DMS 273 (cell line): ENCODE data around the gene PFN3.
"Not testable (repeated sequence)": the region's sequence is repeated elsewhere in the genome, so short reads cannot be mapped to it uniquely, and the experiment has no call there.

Experiments
- DNase-seq: peaks from one replicate; lab custom pipeline; 2025; ENCODE audit not compliant: unreplicated experiment; lab: John Stamatoyannopoulos, UW

Gene PFN3

DNA sequence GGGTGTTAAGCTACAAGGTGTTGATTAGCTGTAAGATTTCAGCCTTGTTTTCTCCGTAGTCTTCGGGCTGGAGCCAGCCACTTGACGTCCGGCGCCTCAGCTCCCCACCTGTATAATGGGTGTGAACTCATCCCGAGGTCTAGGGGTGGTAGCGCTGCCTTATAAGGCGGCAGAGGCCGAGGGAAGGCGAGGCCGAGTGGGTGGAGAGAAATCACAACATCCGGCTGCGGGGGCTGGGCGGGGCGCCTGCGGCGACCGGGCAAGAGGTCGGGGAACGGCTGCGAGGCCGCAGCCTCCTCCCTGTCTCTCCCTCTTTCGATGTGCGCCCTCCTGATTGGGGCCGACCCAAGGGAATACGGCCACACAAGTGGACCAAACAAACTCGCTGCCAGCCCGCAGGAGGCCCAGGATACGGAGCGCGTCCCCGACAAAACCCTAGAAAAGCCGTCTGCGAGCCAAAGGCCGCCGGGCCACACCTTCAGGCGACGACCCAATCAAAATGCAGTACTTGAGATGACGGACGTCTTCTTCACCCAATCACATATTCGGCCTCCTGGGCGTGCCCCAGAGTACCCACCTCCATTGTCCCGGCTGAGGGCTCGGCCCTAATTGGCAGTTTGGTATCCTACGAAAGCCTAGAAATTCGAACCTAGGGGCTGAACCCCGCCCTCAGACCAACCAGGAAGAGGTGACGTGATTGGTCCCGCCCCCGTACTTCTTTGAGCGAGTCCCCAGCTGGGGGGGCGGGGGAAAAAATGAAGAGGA lies 25.5 kb upstream of the PFN3 start:
- peak; percentile 100 for DNase-seq

DNA sequence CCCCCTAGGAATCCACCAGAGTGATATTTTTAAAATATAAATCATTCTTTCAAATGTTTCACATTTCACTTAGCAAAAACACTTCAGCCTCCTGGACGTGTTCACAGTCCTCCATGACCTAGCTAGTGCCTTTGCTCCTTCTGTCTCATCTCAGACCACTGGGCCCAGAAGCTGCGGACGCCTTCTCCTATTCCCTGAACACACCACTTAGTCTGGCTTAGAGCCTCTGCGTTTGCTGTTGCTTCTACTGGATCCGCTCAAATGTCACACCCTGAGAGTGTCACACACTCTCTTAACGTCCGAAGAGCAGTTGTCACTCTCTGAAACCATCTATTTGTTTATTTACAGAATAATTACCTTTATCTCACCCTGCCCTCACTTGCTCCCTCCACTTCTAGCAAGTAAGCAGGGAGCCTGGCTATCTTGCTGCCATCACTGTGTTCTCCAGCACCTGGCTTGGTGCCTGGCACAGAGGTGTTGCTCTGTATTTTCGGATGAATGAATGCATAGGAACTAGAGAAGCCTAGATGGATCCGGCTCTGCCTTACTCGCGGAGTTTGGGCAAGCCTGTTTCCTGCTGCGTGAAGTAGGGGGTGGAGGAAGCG lies 24.8 kb upstream of the PFN3 start:
- DNase-seq, result no peak

DNA sequence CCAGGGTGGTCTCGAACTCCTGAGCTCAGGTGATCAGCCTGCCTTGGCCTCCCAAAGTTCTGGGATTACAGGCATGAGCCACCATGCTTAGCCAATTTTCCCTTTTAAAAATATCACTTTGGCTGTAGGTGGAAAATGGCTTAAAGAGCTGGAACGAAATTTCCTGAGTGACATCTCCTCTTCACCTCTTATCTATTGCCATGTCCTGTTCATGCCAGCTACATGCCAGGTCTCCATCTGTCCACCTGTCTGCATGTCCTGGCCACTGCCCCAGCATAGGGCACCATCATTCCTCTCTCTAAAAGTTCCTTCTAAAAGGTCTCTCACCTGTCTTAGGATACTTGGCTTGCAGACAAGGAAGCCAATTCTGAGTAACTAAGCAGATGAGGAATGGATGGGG lies 23.2 kb upstream of the PFN3 start:
- no peak for DNase-seq

DNA sequence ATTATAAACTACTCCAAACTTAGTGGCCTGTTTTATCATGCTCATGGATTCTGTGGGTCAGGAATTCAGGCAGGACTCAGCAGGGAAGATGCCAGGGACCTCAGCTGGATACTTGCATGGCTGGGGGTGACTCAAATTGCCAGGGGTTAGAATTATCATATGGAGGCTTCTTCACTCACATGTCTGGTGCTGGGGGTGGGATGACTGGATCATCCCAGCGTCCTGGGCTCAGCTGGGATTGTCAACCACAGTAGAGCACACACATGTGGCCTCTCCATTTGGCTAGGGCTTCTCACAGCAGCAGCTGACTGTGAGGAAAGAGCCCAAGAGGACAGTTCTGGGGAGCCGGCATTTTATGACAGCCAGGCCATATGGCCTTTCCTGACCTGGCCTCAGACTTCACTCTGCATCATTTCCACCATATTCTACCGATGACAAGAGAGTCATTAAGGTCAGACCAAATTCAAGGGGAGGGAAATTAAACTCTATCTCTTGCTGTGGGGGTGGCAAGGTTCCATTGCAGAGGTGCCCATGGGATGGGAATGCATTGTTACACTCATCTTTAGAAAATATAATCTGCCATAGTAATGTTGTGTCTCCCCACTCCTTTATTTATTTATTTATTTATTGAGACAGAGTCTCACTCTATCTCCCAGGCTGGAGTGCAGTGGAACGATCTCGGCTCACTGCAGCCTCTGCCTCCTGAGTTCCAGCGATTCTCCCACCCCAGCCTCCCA lies 20.8 kb upstream of the PFN3 start:
- DNase-seq, result no peak

DNA sequence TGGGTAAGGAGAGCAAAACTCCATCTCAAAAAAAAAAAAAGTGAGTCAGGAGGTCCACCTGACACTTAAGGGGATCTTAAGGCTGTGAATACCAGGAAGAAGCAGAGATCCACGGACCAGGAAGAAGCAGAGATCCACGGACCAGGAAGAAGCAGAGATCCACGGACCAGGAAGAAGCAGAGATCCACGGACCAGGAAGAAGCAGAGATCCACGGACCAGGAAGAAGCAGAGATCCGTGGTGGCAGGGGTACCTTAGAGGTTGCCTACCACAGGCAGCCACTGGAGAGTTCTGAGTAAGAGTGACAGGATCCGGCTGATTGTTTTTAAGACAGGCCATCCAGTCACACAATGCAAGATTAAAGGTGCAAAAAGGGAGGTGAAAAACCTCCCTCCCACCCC lies 20.0 kb upstream of the PFN3 start:
- not testable (repeated sequence) for DNase-seq

DNA sequence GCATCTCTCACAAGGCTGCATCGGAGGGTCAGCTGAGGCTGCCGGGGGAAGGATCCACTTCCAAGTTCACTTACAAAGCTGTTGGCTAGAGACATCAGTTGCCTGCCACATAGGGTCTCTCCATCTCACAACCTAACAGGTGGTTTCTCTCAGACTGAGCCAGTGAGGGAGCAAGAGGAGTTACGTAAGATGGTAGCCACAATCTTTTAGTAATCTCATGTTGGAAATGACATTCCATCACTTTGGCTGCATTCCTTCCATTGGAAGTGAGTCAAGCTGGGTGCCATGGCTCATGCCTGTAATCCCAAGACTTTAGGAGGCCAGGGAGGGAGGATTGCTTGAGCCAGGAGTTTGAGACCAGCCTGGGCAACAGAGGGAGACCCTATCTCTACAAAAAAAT lies 18.6 kb upstream of the PFN3 start:
- DNase-seq, result no peak

DNA sequence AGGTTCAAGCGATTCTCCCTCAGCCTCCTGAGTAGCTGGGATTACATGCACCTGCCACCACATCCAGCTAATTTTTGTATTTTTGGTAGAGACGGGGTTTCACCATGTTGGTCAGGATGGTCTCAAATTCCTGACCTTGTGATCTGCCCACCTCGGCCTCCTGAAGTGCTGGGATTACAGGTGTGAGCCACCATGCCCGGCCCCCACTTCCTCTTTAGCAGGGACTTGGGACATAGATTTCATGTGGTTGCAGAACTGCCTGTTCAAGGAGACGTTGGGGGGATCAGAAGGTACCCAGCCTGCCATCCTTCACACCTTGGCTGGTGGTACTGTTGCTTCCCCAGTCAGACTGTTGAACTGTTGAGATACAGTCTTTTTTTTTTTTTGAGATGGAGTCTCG lies 16.6 kb upstream of the PFN3 start:
- DNase-seq, result not testable (repeated sequence)

DNA sequence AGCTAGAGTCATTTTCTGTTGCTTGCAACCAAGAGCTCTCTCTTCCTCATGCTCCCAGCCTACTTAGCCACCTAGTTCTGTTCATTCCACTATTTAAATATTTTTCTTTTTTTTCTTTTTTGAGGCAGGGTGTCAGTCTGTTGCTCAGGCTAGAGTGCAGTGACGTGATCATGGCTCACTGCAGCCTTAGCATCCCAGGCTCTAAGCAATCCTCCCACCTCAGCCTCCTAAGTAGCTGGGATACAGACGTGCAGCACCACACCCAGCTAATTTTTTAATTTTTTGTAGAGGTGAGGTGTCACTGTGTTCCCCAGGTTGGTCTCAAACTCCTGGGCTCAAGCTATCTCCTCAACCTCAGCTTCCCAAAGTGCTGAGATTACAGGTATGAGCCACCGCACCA lies 14.0 kb upstream of the PFN3 start:
- no peak for DNase-seq

DNA sequence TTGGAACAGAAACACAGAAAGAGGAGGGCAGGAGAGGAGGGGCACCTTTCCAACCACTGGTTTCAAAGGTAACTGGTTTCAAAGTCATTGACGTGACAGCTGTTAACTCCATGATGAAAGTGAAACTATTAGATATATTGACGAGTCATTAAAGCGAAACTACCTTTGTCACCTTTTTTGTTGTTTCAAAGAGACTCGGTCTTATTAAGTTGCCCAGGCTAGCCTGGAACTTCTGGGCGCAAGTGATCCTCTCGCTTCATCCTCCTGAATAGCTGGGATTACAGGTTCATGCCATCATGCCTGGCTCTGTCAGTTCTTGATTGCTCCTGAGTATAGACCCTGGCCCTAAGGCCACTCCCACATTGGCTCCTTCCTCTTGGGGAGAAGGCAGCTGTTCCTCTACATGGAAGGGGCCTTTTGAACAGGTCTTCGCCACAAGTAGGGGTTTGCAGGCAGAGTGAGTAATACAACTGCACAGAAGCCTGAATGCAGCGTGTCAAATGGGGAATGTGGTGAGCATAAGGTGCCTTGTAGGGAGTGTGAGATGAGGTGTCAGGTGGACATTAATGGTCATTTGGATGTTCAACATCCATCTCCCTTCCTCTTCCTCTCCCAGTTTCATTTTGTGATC lies 12.3 kb upstream of the PFN3 start:
- DNase-seq, result no peak

DNA sequence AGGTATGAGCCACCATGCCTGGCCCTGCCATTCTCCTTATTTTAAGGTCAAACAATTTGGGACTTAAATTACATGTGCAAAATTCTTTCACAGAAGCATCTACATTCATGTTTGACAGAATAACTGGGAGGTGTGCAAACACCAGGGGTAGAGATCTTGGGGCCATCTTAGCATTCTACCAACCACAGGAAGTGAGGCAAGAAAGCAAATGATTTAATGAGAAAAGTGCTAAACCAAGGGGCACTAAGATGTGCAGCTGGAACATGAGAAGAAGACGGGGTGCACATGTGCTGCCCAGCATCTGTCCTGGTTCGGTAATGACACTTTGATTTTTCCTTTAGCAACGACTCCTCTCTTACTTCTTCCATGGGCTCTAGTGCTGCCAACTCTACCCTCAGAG lies 10.1 kb upstream of the PFN3 start:
- DNase-seq, result no peak

DNA sequence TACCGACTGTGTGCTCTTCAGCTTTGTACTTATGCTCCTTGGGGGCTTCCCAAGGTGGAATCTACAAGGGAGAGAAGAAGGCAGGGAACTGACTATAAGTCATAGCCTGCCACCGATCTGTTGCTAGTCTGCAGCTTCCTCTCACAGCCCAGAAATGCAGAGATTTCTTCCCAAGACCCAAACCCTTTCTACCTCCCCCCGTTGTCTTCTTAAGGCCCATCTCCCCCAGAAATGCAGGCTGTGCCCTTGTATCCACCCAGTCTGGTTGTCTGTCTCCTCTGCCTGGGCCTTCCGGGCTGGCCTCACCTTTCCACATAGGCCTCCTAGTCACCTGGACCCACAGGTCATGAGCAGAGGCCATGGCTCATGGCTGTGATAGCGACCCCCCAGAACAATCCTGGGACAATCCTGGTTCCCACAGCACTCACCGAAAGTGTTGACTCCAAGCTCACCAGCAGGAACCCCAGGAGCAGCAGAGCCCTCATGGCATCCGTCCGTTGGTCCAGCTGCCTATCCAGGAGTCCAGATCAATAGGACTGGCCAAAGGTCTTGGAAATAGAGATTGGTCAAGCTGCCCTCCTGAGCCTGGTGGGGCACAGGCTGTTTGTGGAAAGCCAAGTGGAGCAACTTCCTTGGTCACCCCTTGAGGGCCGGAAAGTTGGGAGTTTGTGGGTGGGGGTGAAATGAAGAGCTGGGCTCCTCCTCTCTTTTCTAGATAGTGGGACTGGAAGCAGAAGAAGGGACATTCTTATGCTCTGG lies 8.8 kb upstream of the PFN3 start, which contains the start of gene F12:
F12 (minus strand) TSS at position 522 of the 759 bp plus-strand sequence; CDS start at position 485, 37 bp downstream.
- DNase-seq, result no peak

DNA sequence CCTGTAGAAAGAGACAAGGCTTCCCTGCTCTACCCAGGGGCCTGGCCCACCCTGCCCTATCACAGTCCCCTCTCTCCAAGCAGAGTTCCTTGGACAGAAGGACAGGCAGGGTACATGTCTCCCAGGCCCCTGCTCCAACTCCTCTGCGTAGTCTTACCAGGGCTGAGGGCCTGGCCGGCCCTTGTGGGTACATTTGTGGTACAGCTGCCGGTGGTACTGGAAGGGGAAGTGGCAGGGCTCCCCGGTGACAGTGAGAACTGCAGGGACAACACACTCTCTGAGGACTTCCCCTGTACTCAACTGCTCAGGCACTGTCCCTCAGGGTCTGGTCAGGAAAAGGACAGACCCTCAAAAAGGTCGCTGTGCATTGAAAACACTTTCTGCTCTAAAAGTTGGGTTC lies 5.3 kb upstream of the PFN3 start:
- DNase-seq, result no peak

DNA sequence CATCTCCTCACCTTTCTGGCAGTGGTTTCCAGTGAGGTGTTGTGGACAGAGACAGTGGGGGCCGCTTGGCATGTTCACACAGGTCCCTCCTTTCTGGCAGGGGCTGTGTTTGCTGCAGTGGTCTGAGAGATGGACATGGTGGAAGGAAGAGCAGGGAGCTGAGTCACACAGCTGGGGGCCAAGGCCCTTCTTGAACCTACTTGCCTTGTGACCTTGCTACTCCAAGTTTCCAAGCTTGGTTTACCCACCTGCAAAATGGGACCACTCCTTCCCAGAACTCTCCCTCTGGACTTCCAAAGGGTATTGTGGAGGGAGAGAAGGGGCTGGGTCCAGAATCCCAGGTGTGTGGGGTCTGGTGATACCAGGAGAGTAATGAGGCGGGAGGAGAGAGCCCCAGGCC lies 4.9 kb upstream of the PFN3 start:
- DNase-seq, result no peak

DNA sequence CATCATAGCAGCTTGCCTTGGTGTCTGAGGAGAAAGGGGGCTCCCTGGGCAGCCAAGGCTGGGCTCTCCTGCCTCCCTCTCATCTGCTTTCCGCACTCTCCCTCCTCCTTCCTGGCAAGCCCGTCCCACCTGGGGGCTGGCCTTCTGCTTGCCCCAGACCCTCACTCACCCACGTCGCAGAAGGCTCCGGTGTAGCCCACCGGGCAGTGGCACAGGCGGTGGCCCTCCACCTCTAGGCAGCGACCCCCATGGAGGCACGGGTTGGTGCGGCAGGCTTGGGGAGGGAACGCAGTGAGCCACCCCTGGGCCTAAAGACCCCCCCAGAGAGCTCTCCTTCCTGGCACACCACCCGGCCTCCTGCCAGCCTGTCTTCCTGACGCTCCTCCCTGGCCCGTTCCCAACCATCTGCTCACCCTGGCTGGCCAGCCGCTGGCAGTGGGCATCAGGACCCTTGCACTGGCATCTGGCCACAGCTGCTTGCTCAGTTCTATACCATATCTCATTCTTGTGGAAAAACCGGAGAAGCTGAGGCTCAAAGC lies 4.2 kb upstream of the PFN3 start:
- DNase-seq, result peak; percentile 87

DNA sequence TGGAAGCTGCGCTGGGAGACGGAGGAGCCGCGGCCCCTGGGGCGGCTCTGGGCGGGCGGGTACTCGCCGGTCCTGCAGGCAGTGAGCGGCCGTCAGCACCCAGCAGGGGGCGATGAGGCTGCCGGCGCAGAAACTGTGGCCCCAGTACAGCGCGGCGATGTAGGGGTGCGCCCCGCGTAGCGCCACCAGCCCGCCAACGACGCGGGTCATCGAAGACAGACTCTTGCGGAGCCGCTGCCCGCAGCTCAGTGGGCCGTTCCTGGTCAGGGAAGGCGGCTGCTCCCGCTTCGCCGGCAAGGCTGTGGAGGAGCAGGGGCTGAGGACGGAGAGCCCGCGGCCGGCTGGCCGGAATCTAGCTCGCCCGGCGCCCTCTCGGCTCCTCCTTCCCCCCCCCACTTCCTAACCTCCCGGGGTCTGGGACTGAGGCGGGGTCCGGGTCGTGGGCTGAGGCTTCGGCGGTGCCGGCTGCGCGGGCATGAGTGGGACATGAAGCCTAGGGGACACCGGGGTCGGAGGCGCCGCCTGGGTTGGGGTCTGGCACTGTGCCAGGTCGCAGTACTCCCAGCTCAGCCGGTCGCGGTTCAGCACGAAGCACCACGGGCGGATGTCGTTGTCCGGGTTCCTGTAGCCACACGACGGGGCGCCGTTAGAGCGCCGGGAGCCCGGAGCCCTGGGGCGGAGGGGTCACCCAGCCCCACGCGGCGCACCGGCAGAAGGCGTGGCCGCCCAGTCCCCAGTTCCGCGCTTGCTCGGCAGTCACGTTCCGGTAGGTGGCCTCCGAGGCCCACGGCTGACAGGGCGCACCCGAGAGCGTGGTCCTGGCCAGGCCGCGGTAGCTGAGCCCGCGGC lies 3.6 kb upstream of the PFN3 start:
- DNase-seq, result peak; percentile 92

DNA sequence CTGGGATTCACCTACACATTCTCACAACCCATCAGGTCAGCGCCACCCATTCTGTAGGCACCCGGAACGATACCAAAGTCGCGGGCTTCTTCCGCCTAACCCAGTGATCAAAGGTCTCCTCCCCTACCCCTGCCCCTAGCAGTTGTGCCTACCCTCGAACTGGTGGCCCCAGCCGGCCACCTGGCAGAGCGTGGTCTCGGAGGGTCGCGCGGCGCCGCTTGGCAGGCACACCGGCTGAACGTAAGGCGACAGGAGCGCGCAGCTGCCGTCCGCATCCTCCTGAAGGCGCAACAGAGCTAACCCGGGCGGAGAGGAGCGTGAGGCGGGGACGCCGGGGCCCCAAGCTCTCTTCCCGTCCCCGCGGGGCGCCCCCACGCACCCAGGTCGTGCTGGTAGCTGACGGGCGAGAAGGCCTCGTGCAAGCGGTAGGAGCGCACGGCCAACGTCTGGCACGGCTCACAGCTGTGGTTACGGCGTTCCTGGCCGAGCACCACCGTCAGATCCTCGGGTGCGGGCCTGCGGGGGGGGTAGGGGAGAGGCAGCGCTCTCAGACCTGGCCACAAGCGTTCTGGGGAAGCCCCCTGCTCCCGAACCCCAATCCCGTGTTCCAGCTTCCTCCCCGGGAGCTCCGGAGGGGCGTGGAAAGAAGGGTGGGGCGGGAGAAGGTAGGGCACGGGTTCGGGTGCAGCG lies 2.8 kb upstream of the PFN3 start:
- peak; percentile 77 for DNase-seq

DNA sequence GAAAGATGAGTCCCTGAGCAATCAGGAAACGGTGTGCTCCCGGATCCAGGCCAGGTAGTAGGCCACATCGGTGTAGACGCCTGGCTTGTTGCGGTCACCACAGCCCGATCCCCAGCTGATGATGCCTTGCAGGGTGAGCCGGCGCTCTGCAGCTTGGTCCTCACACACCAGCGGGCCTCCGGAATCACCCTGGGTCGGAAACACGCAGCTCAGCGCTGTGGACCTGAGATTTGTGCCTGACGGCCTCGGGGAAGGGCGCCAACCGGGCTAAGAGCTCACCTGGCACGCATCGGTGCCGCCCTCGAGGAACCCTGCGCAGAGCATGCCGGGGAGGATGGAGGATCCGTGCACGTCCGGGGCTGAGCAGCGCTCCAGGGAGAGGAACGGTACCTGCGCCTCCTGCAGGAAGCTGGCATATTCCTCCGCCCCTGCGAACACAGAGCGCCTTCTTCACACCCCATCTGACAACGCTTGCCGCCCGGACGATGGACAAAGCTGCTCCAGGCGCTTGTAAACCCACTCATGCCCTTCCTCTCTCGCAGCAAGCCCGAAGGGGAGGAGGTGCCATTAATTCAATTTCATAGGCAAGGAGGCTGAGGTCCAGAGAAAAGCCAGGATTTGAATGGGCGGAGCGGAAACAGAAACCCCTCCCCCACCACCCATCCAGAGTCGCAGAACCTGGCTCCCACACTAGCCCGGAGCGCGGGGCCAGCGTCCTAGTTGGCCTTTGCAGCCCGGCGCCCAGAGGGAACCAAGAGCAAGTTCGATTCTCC lies 2.0 kb upstream of the PFN3 start:
- no peak for DNase-seq

DNA sequence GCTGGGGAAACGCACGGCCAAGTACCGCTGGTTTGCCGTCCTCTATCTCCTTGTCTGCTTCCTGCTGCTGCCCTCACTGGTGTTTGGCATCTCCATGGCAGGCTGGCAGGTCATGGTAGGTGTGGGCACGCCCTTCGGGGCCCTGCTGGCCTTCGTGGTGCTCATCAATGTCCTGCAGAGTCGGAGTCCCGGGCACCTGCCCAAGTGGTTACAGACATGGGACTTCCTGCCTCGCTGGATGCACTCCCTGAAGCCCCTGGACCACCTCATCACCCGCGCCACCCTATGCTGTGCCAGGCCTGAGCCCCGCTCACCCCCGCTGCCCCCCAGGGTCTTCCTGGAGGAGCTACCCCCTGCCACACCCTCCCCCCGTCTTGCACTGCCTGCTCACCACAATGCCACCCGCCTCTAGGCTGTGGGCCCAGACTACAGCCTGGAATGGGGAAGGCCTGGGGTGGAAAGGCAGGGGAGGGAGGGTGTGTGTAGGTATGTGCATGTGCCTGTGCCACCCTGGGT lies 2.5 kb downstream of the PFN3 start:
- DNase-seq, result no peak
